GM19324 (cell line): ENCODE results near the gene LCN10.
A peak's percentile ranks its signal among the peaks of the same experiment; 100 is the strongest.
"Not testable (repeated sequence)": the region's sequence is repeated elsewhere in the genome, so short reads cannot be mapped to it uniquely, and the experiment has no call there.

ENCODE experiments used
- ATAC-seq: cut with Tn5 transposase; IDR thresholded peaks from one replicate; pipeline ENCODE4 v1.9.1; 2021; ENCODE audit warnings: mild to moderate bottlenecking, moderate library complexity; ENCODE audit not compliant: unreplicated experiment, low FRiP score

The LCN10 gene

DNA sequence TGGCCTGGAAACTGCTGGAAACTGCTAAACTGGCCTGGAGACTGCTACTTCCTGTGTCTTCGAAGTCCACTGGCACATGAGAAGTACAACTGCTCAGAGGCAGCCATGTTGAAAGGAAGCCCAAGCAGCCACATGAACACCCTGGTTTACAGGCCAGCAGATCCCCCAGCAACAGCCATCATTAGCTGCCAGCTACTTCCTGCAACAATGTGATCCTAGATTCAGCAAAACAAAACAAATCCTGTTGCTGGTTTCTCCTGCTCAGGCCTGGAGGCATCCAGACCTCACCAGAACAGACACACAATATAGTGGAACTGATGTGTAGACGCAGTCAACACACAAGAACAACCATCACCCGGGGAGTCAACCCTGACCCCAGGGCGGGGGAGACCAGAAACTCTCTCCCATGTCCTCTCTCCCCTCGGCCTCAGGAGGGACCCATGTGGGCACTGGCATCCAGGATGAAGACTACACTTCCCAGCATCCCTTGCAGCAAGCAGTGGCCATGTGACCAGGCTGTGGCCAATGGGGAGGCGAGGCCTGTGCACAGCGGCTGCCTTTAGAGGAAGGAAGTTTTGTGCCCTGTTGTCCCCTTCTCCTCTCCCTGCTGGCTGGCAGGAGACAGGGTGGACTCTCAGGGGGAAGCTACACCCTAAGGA, 30.8 kb upstream of the LCN10 start:
- no peak for ATAC-seq

DNA sequence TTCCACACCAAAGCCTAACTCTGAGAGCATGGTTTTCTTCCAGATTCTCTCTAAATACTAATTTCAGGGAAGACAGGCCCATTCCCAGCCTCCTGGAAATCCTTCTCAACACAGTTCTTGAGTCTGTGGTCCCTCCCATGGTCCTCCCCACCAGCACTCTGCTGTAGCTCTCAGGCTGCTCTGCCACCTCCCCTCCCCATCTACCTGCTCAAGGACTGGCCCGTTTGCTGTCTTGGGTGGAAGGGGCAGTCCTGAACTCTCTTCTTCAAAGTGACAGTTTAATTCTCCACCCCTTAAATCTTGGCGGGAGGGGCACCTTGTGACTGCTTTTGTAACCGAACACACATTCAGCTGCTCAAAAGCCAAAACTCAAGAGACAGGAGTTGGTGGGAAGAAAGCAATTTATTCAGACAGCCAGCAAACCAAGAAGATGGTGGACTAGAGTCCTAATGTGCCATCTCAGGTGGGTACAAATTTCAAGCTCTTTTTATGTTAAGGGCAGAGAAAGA, 29.2 kb upstream of the LCN10 start:
- ATAC-seq: no peak

DNA sequence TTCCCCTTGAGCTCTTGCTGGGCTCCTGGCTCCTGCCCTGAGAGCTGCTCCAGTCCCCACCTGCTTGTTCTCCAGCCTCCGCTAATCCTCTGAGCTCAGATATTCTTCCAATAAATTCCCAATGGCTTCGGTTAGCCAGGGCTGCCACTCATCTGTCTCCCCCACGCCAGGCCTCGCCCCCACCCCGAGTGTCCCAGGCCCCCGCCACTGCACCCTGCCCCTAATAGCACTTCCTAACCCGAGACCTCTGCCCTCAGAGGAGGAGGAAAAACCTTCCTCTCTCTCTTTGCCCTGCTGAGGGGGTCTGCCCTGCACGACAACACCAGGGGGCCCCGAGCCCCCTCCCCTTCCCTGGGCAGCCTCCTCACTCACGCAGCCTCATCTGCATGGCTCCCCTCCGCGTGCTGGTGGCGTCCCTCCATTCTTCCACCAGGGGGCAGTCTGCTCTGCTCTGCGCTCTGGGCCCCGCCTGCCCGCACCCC, 27.0 kb upstream of the LCN10 start:
- ATAC-seq: no peak

DNA sequence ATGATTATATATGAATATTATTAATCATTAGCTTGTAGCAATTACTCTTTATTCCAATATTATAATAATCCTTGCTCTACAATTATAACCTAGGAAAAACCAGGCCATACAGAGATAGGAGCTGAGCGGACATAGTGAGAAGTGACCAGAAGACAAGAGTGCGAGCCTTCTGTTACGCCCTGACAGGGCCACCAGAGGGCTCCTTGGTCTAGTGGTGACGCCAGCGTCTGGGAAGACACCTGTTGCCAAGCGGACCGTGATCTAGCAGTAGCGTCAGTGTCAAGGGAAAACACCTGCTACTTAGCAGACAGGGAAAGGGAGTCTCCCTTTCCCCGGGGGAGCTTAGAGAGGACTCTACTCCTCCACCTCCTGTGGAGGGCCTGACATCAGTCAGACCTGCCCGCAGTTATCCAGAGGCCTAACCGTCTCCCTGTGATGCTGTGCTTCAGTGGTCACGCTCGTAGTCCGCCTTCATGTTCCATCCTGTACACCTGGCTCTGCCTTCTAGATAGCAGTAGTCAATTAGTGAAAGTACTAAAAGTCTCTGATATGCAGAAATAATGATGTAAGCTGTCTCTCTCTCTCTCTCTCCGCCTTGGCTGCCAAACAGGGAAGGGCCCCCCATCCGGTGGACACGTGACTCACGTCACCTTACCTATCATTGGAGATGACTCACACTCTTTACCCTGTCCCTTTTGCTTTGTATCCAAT, 23.8 kb upstream of the LCN10 start:
- ATAC-seq: not testable (repeated sequence)

DNA sequence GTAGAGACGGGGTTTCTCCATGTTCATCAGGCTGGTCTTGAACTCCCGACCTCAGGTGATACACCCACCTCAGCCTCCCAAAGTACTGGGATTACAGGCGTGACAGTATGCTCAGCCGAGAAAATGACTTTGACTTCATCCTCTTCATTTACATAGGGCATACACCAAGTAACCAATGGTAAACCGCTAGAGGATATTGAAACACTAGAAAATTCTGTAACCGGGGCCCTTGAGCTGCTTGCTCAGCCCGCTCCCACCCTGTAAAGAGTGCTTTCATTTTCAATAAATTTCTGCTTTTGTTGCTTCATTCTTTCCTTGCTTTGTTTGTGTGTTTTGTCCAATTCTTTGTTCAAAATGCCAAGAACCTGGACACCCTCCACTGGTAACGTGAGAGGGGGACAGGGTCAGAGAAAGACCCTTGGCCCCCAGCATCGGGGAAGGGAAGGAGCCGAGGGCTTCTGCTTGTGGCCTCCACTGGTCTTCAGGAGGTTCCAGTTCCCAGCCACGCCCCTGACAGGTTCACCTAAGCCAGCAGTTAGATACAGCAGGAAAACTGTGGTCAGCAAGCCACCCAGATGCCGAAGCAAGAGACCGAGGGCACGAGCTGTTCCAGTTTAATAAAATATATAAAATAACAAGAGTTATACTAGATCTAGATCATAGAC, 23.1 kb upstream of the LCN10 start:
- ATAC-seq: peak; percentile 60

DNA sequence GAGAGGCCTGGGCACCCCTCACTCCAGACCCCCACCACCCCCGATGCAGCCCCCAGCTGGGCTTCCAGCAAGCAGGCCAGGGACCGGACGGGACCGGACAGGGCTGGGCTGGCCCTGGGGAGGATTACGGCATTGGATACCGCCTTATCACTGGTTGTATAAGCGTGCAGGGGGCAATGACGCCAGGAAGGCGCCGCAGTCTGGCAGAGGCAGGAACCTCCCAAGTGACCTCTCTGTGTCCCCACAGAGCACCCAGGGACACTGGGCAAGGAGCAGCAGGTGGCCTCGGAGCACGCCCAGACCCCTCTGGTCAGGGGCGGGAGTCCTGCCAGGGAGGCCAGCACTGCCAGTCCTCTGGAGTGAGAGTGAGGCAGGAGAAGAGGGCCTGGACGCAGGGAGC, 22.3 kb upstream of the LCN10 start:
- ATAC-seq: no peak

DNA sequence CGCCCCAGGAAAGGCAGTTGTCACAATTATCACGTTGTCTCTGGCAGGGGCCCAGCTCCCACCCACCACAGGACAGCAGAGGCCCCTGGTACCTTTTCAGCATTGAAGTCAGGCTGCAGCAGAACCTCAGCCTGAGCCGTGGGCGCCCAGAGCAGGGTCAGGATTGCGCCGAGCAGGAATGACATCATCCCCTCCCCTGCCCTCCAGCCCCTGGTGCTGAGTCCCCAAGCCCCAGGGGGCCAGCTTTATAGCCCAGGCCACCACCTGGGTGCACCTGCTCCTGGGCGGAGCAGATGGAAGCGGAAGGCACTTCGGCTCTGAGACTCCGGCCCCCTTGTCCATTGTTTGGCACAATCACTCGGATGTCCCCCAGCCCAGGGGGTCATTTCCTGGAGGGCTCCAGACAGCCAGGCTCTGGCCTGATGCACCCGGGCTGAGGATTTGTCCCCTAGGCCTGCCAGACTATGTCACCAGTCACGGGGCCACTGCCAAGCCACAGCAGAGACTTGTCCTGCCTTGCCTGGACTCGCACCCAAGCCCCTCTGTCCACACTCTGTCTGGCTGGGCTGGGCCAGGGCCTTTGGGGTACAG, 21.7 kb upstream of the LCN10 start, which contains the start of gene LCN15:
Gene LCN15, minus strand, starts transcription at position 218 of the 591 bp plus-strand sequence. Its CDS starts 30 bp downstream, at position 188.
- ATAC-seq: no peak

DNA sequence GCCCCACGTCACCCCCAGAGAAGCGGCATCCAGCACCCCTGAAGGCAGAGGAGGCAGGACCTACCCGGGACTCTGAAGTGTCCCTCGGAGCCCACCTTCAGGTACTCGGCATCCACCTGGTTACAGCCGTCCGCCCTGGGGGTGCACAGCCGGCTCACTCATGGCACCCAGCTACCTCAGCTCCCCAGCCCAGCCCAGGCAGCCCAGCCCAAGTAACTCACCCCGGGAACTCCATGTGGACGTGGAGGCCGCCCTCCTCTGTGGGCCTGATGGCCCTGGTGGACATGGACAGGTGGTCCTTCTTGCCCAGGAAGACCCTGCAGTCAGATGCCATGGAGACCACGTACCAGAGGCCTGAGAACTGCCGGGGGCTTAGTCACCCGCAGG, 20.9 kb upstream of the LCN10 start:
- ATAC-seq: no peak

DNA sequence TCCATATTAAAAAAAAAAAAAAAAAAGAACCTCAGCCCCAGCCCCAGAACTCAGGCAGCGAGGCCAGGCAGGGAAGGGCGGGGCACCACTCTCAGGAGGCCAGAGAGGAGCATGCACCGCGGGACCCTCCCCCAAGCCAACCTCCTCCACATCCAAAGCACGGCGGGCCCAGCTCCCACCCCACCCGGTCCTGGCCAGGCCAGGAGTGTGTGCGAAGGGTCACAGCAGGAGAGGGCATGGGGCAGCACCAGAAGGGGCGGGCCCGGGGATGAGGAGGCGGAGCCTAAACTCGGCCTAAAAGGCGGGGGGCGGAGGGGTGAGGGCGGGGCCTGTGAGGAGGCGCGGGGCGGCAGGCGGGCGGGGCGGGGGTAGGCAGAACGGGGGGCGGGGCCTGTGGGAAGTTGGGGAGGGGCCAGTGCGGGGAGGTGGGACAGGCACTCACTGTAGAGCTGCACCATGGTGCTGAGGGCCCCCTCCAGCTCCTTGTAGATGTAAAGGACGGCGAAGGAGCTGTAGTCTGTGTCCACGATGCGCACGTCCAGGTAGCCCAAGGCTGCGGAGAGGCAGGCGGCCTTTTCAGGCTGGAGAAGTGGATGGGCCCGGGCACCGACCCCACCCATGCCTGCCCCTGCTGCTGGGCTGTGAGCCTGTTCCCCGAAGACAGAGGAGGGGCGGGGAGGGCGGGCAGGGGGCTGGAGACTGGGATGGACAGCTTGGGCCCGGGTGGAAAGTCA, 20.3 kb upstream of the LCN10 start:
- ATAC-seq: no peak

DNA sequence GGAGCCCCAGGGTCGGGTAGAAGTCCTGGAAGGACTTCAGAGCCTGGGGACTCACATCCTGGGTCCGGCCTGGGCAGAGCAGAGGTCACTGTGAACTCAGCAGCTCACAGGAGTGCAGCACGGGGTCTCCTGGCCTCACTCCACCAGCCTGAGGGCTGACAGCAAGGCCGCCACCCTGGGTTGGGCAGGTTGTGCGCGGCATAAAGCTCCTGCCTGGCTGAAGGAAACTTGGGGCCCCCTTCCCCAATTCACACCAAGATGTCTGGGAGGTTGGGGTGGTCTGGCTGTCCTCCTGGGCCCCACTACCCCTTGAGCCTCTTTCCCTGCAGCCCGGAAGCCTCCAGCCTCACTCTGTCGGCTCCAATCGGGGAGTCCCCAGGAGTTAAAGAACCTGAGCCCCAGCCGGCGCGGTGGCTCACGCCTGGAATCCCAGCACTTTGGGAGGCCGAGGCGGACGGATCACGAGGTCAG, 19.5 kb upstream of the LCN10 start:
- no peak for ATAC-seq

DNA sequence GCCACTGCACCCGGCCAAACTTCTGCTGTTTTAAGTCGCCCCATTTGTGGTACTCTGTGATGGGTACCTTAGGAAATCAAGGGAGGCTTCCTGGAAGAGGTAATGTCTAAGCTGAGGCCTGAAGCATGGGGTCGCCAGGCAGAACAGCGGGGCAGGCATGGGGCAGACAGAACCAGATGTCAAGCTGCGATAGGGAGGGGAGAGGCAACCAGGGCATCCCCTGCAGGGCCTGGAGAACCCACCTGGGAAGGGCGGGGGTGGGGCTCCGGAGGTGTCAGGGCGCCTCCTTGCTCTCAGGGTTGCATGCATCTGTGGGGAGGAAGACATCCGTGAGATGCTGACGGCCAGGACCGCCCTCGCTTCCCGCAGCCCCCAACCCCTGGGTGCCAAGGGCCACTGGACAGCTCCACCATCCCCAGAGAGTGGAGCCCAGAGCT, 18.8 kb upstream of the LCN10 start:
- no peak for ATAC-seq

DNA sequence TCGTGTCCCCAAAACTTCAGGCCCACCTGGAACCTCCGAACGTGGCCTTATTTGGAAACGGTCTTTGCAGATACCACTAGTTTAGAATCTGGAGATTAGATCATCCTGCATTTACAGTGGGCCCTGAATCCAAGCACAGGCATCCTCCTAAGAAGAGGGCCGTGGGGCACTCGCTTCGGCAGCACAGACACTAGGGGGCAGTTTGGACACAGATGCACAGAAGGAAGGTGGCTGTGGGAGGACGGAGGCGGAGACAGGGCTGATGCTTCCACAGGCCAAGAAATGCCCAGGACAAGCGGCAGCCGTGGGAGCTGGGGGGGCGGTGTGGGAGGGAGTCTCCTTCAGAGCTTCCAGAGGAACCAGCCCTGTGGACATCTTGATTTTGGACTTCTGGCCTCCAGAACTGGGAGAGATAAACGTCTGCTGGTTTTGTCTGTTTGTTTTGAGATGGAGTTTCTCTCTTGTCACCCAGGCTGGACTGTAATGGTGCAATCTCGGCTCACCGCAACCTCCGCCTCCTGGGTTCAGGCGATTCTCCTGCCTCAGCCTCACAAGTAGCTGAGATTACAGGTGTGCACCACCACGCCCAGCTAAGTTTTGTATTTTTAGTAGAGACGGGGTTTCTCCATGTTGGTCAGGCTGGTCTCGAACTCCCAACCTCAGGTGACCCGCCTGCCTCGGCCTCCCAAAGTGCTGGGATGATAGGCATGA, 18.2 kb upstream of the LCN10 start:
- not testable (repeated sequence) for ATAC-seq

DNA sequence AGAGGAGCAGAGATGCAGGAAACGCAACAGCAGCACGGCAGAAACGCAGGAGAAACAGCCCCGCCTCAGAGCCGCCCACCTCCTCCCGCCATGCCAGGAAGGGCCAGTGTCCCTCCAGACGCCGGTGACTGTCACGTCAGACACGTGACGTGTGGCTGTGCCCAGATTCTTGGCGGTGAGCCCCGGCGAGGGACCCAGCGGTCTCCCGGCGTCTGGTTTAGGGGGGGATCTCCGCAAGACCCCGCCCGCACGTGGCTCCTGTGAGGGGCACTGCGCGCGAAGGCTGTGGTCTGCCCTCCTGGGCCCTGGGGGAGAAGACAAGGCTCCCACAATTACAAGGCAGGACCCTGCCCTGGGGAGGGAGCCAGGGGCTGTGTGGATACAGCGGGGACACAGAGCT, 17.7 kb upstream of the LCN10 start:
- no peak for ATAC-seq

DNA sequence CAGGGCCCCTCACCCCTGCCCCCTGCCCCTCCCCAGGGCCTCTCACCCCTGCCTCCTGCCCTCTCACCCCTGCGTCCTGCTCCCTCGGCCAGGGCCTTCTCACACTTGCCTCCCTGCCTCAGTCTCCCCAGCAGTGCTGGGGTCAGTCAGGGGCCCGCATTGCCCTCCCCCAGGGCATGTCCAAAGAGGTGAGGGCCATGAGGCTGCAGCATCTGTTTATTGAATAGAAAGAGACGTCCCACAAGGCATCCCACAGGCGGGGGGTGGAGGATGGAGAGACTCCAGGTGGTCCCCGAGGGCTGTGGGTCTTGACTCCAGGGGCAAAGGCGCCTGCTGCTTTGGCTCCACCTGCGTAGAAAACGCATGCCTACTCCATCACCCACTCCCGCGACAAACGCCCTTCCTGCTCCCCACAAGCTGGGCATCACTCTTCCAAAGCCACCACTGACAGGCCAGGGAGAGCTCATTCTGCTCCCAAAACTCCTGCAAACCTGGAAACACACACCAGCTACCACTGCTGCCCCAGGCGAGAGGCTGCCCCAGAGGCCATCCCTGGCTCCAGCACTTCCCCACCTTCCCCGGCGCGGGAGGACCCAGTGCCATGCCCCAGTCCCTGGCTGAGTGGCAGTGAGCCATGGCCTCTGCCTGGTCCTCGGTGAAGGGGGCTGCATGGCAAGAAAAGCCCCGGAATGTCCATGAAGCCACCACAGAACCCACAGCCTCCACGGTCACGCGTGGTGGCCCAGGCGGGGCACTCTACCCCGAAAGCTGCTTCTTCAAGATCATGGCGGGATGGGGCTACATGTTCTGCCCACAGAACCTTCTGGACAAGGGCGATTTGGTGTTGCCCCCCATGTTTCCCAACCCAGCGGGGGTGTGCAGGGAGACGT, 16.9 kb upstream of the LCN10 start:
- ATAC-seq: no peak

DNA sequence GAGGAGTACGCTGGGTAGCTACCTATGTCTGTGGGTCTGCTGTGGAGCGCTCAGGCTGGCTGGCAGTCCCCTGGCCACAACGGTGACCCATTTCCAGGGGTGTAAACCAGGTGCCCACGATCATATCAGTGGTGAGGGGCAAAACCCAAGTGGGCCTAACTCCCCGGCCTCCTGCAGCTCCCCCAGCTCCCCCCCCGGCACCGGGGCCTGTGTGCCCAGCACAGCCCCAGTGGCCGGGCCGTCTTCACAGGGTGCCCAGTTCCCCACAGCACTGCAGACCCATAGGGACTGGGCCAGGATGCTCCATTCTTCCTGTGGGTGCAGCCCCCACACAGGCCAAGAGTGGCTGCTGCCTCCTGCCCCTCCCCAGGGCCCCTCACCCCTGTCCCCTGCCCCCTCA, 16.3 kb upstream of the LCN10 start:
- ATAC-seq: no peak

DNA sequence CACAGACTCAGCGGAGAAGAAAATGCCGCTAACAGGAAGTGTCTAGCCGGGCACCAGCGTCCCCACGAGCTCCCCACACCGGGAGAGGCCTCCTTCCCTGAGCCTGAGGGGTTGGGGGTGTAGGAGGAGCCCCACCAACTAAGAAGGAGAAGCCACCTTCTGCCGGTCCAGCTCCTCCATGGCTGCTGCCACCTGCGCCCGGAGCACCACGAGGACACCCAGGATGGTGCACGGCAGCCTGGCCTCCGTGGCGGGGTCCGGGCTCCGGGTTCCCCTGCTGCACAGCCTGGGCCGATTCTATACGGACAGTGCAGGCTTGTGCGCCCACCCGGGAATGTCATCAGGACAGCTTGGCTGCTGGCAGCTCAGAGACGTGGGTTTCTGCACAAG, 15.0 kb upstream of the LCN10 start:
- ATAC-seq: no peak

DNA sequence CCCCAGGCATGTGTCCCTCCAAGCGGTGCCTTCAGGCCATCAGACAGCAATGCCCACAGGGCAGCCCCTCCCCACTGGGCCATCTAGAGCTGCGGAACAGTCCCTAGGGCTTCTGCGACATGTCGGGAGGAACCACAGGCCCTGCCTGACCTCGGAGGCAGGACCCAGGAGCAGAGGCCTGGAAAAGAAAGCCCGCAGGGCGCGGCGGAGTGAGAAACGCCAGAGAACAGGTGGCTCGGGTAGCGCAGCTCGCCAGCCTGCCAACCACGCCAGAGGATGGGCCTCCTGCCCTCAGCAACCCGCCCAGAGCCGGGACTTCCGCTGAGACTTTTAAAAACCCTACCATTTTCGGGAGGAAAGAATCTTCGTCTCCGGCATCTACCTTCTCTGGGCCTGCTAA, 14.6 kb upstream of the LCN10 start:
- no peak for ATAC-seq

DNA sequence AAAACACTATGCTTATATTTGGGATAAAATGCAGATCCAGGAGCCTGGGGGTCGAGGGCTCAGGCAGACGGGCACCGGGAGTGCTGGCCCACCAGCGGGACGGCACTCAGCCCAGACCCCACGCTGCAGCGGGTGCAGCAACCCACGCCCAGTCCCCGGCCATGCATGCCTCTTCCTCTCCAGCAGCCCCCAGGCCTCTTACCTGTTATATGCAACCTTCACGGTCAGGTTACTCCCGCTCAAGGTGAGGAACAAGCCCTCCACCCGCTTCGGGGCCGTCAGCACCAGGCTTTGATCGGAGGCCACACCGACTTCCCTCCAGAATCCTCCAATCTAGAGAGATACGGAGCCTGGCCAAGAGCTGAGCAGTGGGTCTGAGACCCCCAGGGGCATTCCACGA, 14.1 kb upstream of the LCN10 start:
- ATAC-seq: no peak

DNA sequence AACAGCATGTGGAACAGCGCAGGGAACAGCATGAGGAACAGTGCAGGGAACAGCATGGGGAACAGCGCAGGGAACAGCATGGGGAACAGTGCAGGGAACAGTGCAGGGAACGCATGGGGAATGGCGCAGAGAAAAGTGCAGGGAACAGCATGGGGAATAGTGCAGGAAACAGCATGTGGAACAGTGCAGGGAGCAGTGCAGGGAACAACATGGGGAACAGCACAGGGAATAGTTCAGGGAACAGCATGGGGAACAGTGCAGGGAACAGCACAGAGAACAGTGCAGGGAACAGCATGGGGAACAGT, 13.3 kb upstream of the LCN10 start:
- no peak for ATAC-seq
